Kasumi-1 (cell line): ENCODE data around the gene CDH4.

Experiments used
- DNase-seq, 2 experiments: peaks; one replicate each; lab custom pipeline; 2025; lab: John Stamatoyannopoulos, UW

The CDH4 gene

DNA sequence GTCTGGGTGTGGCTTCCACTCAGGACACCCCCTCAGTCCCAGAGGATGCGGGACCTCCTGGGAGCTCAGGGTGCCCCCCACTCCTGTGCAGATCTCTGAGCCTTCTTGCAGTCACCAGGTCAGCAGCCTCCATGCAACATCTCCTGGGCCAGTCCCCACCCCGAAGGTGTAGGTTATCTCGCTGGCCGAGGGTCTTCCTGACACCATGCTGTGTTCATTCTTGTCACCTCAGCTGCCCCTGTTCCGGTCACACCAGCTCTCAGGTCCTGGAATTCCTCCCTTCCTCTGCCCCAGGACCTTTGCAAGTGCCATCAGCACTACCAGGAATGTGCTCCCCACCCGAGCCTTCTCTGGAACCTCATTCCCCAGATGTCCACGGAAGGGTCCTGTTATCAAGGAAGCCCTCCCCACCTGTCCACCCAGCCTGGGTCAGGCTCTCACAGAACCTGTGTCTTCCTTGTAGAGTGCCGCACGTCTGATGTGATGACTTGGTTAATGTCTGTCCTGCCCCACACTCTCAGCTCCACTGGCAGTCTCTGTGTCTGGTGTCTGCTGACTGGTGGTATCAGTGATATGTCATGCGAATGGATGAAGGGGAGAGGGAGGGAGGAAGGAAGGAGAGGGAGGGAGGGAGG, 484.1 kb downstream of the CDH4 start:
- no peak for DNase-seq

DNA sequence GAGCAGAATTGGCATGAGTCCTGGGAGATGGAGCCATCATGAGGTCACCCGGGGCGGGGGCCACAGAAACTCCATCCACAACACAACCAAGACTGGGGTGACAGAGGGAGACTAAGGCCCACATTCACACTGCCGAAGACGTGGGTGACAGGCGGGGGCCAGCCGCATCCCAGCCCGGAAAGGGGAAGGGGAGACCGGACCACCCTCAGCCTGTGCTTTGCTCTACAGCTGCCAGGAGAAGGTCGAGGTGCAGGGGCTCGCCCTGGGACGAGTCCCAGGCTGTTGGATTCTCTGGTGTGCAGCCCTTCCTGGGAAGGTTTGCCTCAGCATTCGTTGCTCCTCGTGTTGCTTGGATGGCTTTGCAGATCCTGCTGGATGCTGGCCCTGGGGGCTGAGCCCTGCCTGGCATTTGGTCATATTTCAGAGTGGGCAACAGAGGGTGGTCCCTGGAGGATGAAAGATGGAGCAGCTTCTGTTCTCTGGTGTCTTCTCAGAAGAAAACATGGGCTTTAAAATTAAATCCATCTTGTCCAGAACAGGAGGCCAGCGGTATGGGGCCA, 484.8 kb downstream of the CDH4 start:
- DNase-seq = no peak

DNA sequence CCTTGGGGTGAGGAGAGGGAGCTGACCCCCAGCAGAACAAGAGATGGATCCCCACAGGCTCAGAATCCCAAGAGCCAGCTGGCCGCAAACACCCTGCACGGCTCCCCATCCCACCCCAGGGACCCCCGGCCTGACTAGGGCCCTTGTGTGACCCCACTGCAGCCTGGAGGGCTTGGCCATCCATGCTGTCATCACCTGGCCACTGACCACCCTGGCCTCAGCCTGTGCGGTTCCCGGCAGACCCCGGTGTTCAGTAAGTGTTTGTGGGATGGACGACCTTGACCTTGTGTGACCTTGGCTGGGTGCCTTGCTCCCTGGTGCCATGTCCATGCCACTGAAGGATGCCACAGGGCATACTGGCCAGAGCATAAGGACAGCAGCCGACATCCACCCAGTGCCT, 485.3 kb downstream of the CDH4 start:
- DNase-seq = no peak

DNA sequence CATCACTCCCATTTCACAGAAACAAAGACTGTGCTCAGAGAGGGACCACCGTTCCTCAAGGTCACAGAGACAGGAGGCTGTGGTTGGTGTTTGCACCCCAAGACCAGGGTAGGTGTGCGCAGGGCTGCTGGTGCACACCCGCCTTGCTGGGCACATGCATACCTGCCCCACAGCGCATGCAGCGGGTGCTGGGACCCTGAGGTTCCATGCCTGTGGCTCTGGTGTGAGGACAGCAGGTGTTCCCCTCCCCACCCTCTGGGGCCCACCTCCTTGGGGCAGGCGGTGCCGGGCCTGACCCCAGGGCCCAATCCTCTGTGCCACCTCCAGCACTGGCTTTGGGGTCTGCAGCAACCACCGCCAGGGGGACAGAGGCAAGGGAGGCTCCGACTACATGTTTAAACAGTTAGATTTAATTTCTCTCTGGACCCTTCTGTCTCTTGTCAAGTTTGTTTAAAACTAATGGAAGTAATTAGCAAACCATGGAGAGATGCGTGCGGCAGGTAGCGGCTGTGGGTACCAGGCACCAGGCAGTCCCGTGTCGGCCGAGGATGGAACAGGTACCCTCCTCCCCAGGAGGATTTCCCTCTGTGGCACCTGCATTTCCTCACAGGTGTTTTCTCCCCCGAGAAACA, 485.9 kb downstream of the CDH4 start:
- DNase-seq = no peak

DNA sequence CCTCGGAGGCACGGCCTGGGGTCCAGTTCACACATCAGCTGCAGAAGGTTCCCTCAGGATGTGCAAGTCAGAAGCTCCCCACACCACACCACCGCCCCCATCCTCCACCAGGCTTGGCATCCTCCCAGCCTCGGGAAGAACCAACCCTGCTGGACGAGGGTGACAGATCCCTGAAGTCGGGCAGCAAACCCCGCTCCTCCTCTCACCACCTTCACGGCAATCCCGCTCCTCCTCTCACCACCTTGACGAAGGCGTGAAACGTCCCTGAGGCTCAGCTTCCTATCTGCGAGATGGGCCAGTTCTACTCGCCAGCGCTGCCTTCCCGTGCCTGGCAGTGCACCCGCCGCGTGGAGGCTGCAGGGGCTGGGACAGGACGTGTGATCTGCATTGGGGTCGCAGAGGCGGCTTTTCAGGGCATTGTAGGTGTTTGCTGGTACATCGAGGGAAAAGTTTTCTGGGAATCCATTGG, 486.6 kb downstream of the CDH4 start:
- no peak for DNase-seq

DNA sequence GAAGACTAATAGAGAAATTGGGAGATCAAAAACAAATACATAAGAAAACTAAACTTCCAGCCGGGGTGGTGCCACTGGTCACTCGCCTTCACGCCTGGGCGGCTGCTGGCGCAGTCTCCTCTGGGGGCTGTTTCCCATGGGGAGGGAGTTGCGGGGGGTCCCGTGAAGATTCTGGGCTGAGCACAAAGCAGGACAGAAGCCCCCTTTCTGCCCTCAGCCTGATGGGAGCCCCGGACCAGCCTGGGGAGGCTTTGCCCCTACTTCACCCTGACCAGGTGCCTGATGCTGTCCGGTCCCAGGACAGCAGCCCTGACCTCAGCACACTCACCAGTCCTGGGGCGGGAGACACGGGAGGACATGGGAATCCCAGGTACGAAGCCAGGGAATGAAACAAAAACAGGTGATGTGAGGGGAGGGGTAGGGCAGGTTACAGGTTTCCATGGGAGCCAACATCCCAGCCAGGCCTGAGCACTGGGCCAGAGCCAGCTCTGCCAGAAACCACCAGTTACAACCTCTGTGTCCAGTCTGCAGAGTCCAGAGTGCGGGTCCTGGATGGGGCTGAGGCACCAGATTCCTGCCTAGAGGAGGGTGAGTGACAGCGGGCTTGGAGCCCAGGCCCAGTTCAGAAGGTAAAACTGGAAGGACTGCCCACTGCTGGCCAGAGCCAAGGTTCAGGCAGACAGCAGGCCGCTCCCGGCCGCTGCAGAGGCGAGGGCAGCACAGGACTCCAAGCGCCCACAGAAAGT, 487.2 kb downstream of the CDH4 start:
- no peak for DNase-seq

DNA sequence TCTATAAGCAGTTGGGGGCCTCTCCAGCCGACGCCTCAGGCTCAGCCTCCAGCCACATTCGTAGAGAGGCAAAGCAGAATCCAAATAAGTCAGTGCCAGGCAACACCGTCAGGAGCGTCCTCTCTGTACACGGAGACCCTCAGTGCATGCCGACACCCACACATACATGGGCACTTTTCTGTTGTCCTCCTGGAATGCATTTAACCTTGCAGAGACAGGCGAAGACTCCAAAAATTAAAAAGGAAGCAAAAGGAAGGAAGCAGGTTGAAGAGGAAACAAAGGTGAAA, 487.7 kb downstream of the CDH4 start:
- no peak for DNase-seq

DNA sequence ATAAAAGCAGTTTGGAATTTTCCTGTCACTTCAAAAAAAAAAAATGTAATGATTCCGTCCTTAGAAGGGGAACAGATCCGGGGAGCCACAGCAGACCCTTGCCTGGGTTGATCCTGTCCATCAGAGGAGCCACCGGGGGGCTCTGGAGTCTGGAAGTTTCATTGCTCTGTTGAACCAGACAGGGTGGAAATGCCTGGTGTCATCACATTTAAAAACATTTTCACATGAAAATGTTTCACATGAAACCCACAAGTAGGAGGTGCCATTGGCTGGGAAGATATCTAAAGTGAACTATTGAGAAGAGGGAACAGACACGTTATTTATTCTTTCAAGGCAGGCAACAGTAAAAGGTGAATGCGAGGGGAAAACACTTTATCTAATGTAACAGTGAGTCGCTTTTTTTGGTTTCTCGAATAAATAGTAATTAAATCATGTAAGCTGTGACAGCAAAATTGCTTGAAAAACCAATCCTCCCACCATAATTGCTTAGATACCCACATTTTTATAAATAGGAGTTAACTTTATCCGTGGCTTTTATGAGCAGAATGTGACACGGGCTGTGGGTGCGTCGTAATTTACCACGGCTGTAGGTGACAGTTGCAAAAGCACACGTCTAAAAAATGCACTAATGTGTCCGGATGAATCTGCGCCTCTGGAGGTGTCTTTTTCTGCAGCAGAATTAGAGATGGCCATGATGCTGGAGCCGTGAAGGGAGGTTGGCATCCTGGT, 490.2 kb downstream of the CDH4 start:
- no peak for DNase-seq

DNA sequence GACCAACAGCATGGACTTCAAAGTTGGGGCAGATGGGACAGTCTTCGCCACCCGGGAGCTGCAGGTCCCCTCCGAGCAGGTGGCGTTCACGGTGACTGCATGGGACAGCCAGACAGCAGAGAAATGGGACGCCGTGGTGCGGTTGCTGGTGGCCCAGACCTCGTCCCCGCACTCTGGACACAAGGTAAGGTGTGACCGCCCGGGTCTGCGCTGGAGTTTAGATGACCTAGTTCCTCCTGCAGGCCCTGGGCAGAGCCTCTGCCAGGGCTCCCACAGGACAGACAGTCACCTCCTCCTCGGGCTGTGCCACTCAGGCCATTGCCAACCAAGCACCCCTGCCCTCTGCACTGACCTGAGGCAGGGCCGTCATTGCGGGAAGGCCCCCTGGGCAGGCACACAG, 491.5 kb downstream of the CDH4 start:
- no peak for DNase-seq

DNA sequence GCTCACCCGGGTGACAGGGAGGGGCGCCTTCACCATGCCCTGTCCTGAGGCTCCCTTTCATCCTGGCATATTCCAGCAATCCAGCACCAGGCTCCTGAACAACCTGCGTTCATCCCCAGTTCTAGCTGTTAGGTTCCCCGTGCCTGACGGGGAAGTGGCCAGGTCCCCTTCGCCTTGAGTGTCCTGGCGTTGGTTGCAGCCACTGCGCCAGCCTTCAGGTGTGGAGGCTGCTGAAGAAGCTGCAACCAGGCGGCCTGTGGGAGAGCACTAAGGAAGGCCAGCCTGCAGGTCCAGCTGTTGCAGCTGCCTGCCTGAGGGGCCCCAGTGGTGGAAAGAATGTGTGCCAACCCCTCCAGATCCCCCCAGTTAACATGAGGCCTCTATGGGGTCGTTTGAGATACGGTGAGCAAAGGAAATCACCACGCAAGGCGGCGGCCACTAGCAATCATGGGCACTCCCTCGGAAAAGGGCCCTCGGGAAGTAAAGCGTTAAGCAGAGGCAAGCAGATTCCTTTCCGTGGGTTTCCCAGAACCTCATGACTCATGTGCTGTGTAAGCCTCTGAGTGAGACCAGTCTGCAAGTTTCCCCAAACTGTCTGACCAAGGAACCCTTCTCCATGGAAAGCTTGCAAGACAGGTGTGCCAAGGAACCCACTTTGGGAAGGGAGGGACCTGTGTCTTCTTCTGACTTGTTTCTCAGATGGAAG, 492.8 kb downstream of the CDH4 start:
- no peak for DNase-seq

DNA sequence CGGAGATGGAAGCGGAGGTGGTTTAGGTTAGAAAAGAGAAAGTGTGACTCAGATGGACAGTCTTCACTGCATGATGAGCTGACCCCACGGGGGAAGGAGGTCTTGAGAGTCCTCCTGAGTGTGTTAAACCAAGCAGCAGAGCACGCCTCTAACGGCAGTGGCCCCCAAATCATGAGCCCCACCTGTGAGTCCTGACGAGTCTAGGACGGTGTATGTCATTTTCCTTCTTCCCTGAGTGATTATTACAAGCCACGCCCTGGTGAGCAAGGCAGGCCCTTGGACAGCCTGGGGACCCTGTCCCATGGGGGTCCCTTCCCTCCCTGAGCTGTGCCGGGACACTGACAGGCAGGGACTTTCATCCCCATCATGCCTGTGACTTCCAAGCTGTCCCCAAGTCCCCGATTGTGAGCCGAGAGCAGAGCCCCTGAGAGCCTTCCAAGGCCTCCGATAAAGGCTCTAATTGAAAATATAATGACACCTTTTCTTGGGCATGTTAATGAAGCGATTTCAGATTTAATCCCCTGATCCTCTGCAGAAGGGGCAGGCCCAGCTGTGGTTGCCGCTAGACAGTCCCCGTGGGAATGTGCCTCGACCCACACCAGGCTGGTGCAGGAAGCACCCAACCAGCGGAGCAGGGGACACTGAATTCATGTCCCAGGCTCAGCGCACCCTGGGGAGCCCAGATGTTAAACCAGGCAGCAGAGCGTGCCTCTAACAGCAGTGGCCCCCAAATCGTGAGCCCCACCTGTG, 493.5 kb downstream of the CDH4 start:
- no peak for DNase-seq

DNA sequence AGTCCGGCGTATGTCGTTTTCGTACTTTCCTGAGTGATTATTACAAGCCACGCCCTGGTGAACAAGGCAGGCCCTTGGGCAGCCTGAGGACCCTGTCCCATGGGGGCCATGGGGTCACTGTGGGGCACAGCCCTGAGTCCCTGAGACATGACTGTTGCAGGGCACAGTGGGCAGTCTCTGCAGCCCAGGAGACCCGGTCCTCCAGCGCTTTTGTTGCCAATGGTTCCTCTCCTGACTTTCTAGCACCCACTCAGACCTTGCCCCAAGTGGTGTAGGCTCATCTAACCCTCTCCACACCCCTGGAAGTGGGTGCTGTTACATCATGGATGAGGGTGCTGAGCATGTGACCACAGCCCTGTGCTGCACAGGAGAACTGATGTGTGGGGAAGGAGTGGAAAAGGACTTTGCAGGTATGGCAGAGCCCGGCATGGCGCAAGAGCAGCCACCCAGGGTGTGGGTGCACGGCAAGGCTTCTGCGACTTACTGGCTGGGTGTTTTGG, 494.1 kb downstream of the CDH4 start:
- DNase-seq = no peak

DNA sequence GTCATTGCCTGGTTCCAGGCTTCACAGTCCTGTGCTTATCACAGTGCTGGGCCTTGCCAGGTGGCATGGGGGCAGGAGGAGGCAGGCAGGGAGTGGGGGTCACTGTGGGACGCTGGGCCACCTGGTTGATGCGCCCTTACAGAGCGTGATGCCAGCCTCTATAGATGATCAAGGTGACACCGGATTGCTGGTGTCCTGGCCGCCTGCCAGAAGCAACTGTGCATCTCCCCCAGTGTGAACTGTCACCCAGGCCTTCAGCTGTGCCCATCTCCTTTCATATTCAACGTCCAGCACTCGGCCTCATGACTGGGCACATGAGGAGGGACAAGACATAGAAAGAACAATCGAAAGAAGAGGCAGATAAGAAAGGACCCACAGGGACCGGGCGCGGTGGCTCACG, 494.7 kb downstream of the CDH4 start:
- no peak for DNase-seq

DNA sequence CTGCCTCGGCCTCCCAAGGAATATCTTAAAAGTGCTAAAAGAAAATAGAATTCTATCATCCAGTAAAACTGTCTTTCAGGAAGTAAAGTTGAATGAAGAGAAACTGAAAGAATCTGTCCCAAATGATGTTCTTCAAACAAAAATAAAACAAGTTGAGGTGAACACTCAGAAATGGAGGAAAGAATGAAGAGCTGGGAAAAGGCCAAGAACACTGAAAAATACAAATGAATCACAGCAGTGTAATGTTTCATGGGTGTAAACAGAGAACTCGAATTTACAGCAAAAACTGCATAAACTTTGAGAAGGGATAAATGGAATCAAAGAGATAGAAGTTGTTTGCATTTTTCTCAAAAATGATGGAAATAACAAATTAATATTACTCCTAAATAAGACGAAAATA, 496.3 kb downstream of the CDH4 start:
- DNase-seq = no peak

DNA sequence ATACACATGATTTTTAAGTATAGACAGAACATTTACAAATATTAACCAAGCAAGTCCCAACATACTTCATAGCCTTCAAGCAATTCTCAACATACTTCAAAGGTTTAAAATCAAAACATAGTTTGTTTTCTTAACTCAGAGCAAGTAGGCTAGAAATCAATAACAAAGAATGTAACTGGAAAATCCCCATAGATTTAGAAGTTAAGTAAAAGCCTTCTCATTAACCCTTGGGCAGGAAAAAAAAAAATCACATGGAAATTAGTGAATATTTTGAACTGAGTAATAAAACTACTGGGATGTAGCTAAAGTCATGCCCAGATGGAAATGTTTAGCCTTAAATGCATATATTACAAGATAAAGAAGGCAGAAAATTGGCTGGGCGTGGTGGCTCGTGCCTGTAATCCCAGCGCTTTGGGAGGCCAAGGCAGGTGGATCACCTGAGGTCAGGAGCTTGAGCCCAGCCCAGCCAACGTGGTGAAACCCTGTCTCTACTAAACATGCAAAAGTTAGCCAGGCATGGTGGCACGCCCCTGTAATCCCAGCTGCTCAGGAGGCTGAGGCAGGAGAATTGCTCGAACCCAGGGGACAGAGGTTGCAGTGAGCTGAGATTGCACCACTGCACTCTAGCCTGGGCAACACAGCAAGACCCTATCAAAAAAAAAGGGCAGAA, 497.5 kb downstream of the CDH4 start:
- no peak for DNase-seq

DNA sequence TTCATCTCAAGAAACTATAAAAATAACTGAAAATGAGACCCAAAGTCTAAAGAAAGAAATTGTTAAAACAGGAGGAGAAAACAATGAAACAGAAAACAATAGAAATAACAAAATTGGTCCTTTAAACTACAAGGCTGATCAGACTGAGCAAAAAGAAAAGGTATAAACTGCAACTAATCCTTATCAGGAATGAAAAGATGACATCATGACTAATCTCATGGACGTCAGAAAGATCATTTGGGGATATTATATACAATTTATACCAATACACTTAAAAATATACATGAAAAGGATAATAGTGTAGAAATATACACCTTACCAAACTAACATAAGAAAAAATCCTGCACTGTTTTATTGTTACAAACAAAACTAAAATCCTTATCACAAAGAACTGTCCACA, 498.0 kb downstream of the CDH4 start:
- DNase-seq = no peak

DNA sequence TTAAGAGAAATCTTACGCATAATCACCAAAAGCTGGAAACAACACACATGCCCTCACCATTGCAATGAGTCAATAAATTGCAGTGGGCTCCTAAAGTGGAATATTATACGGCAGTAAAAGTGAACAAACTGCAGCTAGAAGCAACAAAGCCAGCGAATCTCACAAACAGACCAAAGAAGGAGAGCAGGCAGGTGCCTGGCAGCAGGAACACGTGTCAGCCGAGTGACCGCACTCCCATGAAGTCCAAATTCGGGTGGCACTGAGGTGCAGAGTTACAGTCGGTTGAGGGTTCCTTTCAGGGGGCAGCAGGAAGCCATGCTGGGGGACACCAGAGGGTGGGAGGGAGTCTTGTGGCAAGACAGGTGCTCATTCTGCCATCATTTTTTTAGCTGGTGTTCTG, 500.5 kb downstream of the CDH4 start:
- DNase-seq = no peak

DNA sequence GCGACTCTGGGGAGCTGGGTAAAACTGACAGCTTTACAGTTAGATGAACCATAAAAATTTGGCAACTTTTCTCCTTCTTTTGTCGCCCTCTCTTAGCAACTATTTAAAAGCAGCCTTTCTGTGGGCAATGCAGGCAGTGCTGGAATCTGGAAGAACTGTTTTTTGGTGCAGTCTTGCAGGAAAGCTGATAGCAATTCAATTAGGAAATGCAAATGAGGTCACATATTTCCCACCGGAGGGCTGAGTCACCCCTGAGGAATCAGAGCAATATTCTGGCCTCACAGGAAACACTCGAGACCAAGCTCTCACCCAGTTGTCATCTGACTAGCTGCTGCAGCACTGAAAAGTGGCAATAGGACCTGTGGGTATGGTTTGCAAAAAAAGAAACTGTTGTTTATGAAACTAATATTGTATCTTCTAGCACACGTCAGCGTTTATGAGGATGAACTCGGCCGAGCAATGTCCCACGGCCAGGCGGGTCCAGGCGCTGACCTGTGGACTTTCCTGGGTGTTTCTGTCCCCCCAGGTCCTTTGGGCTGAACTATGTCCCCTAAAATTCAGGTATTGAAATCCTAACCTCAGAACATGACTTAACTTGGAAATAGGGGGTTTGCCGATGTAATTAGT, 501.4 kb downstream of the CDH4 start:
- DNase-seq = no peak

DNA sequence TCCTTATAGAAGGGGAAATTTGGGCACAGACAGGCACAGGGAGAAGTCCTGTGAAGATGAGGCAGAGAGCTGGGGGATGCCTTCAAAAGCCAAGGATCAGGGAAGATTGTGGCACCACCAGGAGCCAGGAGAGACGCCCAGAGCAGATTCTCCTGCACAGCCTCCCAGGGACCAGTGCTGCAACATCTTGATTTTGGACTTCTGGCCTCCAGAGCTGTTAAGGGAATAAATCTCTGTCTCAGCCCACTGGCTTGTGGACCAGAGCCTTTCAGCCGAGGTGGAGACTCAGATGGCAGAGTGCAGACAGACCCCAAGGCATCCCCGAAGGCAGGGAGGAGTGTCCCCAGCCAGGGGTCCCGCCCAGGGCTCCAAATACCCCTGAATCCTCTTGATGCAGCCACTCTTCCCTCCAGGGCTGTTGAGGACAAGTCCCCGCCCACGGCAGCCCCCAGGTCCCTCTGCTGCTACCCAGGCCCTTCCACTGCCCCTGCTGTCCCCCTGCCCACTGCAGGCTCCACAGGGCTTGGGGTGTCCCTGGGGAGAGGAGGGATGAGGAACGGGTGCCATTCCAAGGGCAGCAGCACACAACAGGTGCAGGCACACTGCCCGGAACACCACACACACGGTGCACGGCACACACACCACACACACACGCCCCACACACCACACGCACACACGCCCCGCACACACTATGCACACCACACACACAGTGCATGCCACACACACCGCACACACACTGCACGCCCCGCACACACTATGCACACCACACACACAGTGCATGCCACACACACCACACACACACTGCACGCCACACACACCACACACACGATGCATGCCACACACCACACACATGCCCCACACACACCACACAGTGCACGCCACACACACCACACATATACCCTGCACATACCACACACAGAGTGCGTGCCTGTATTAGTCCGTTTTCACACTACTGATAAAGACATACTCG, 502.2 kb downstream of the CDH4 start:
- DNase-seq = no peak
